Measurements from ENCODE around the gene FEZ2.

FEZ2 gene

GRCh38 chr2:36586672-36587071 lies 11.3 kb downstream of the FEZ2 start:
- Histone ChIP-seq H3K36me3 (peaks cover 5% of the 10 kb centered on the region), H3K9me3 (no peaks in the 10 kb centered on the region), H3K4me1 (peaks cover 6% of the 10 kb centered on the region), H3K27me3 (no peaks in the 10 kb centered on the region), H3K4me3 (ENCODE audit: low read depth, low read length) (no peak overlapping the region)
- TF ChIP-seq, protein P1, sequence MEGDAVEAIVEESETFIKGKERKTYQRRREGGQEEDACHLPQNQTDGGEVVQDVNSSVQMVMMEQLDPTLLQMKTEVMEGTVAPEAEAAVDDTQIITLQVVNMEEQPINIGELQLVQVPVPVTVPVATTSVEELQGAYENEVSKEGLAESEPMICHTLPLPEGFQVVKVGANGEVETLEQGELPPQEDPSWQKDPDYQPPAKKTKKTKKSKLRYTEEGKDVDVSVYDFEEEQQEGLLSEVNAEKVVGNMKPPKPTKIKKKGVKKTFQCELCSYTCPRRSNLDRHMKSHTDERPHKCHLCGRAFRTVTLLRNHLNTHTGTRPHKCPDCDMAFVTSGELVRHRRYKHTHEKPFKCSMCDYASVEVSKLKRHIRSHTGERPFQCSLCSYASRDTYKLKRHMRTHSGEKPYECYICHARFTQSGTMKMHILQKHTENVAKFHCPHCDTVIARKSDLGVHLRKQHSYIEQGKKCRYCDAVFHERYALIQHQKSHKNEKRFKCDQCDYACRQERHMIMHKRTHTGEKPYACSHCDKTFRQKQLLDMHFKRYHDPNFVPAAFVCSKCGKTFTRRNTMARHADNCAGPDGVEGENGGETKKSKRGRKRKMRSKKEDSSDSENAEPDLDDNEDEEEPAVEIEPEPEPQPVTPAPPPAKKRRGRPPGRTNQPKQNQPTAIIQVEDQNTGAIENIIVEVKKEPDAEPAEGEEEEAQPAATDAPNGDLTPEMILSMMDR (IDR thresholded peaks at IDR 0.05; ENCODE audit: low read depth, low read length): no peak
- no peak for DNase-seq

- DNase-seq: no peak
- H3K9me3 ChIP-seq: no peaks in the 10 kb centered on the region
- peaks cover 9% of the 10 kb centered on the region for H3K36me3 ChIP-seq
- no peaks in the 10 kb centered on the region for H3K27me3 ChIP-seq
- H3K4me1 ChIP-seq: peaks cover 3% of the 10 kb centered on the region
- TF ChIP-seq, protein P1 (IDR thresholded peaks at IDR 0.05; ENCODE audit: low read depth, low read length): no peak
- H3K4me3 ChIP-seq (ENCODE audit: low read depth, low read length): no peak overlapping the region
Observed at GRCh38 chr2:36584148-36584794, 13.7 kb downstream of the FEZ2 start.

DNA sequence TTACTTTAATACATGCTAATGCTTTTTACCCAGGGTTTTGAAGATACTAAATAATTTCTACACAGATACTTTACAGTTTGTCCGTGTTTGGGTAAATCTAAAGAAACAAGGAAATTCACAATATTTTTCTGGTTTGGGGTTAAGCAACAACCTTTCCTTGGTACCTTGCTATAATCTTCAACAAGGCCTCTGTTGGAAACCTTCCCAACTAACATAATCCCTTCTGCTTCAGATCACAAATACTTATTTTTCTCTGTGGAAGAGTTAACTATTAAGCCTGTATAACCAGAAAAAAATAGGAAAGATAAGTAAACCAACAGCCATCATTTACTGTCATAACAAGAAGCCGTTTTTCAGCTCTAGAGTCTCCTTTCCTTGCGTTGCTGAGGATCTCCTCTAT lies 15.0 kb downstream of the FEZ2 start:
- Histone ChIP-seq H3K4me3 (ENCODE audit: low read depth, low read length) (no peak overlapping the region), H3K9me3 (no peaks in the 10 kb centered on the region), H3K36me3 (peaks cover 16% of the 10 kb centered on the region), H3K4me1 (no peaks in the 10 kb centered on the region), H3K27me3 (no peaks in the 10 kb centered on the region)
- DNase-seq: no peak
- TF ChIP-seq, protein P1 (IDR thresholded peaks at IDR 0.05; ENCODE audit: low read depth, low read length): no peak

GRCh38 chr2:36582538-36582937 lies 15.4 kb downstream of the FEZ2 start:
- DNase-seq: no peak
- no peak overlapping the region for H3K4me3 ChIP-seq (ENCODE audit: low read depth, low read length)
- TF ChIP-seq, protein P1 (IDR thresholded peaks at IDR 0.05; ENCODE audit: low read depth, low read length): no peak
- no peaks in the 10 kb centered on the region for H3K9me3 ChIP-seq
- no peaks in the 10 kb centered on the region for H3K27me3 ChIP-seq
- H3K36me3 ChIP-seq: peaks cover 16% of the 10 kb centered on the region
- H3K4me1 ChIP-seq: no peaks in the 10 kb centered on the region

DNA sequence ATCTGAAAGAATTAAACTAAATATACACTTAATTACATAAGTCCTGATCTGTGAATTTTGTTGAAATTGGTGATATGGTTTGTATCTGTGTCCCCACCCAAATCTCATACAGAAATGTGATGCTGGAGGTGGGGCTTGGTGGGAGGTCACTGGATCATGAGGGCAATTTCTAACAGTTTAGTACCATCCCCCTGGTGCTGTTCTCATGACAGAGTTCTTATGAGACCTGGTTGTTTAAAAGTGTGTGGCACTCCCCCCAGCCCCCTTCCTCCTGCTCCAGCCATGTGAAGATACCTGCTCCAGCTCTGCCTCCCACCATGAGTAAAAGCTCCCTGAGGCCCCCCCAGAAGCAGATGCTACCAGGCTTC lies 18.7 kb downstream of the FEZ2 start:
- no peak for DNase-seq
- Histone ChIP-seq H3K4me1 (no peaks in the 10 kb centered on the region), H3K36me3 (peaks cover 16% of the 10 kb centered on the region), H3K27me3 (no peaks in the 10 kb centered on the region), H3K9me3 (no peaks in the 10 kb centered on the region), H3K4me3 (ENCODE audit: low read depth, low read length) (no peak overlapping the region)
- TF ChIP-seq, protein P1 (IDR thresholded peaks at IDR 0.05; ENCODE audit: low read depth, low read length): no peak

DNA sequence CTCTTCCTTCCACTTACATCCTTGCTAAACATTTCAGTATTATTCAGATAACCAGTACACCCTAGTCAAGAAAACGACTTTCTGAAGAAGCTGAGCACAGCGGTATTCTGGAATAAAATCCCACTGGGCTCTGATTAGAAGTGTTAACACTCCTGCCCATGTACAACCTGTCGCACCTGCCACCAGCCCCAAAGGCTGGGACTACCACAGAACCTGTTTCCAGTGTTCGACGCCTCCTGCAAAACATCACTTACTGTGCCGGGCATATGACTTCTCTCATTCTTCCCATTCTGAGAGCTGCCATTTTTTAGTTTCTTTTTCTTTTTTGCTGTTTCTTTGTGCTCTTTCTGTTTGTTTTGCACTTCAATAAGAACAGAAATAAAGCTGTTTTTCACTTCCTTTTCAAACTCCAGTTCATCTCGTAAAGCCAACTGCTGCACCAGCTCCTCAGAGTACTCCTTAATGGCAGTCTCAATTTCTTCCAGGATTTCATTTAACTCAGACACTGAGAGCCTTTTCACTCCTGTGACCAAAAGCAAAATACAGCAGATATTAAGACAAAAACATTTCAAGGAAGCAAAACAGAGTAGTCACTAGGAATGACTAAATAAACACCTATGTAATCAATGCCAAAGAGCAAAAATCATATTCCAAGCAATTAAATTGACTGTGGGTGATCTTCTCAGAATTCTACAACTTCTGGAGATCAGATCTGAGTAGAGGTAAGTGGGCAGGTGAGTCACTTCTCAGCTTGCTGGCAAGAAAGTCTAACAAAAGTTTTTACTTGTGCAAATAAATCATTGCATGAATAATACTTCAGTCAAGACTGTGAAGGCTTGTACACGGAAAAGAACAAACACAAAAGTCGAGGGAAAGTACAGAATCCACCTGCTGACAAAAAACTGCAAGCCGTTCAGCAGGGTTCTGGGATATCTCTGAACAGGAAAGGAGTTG lies 19.3 kb downstream of the FEZ2 start:
- H3K4me1 ChIP-seq: no peaks in the 10 kb centered on the region
- no peaks in the 10 kb centered on the region for H3K9me3 ChIP-seq
- no peak for DNase-seq
- TF ChIP-seq, protein P1 (IDR thresholded peaks at IDR 0.05; ENCODE audit: low read depth, low read length): no peak
- no peak overlapping the region for H3K4me3 ChIP-seq (ENCODE audit: low read depth, low read length)
- peaks cover 16% of the 10 kb centered on the region for H3K36me3 ChIP-seq
- no peaks in the 10 kb centered on the region for H3K27me3 ChIP-seq

All from BE2C (cell line).